MM.1S (cell line): Measurements from ENCODE around the gene EID3.

Experiments used
- EZH2 ChIP-seq: fragments of 300-600 bp; sonication (generic); optimal IDR thresholded peaks from 2 replicates; pipeline ENCODE3; 2017; ENCODE audit warnings: low read depth, mild to moderate bottlenecking, antibody characterized with exemption, low read length, mixed read lengths
- EZH2phosphoT487 ChIP-seq: fragments of 300-600 bp; sonication (generic); IDR thresholded peaks from 2 replicates; pipeline ENCODE4 v1.6.1; 2018; ENCODE audit warnings: antibody characterized with exemption, low read length
- TF ChIP-seq, protein P1 (sequence below): fragments of 300-600 bp; sonication (generic); IDR thresholded peaks from 2 replicates; pipeline ENCODE4 v1.5.1; 2016; ENCODE audit warnings: antibody characterized with exemption, low read length, mixed read lengths

- TF ChIP-seq, protein P1, sequence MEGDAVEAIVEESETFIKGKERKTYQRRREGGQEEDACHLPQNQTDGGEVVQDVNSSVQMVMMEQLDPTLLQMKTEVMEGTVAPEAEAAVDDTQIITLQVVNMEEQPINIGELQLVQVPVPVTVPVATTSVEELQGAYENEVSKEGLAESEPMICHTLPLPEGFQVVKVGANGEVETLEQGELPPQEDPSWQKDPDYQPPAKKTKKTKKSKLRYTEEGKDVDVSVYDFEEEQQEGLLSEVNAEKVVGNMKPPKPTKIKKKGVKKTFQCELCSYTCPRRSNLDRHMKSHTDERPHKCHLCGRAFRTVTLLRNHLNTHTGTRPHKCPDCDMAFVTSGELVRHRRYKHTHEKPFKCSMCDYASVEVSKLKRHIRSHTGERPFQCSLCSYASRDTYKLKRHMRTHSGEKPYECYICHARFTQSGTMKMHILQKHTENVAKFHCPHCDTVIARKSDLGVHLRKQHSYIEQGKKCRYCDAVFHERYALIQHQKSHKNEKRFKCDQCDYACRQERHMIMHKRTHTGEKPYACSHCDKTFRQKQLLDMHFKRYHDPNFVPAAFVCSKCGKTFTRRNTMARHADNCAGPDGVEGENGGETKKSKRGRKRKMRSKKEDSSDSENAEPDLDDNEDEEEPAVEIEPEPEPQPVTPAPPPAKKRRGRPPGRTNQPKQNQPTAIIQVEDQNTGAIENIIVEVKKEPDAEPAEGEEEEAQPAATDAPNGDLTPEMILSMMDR, result no peak
- no peak for TF ChIP-seq EZH2
- no peak for TF ChIP-seq EZH2phosphoT487
Observed at GRCh38 chr12:104339663-104340062, 36.1 kb downstream of the EID3 start.
